ENCODE results near the gene ICA1. TPM values are rescaled to one million over a fixed set of nuclear protein-coding genes. Genes with fewer than 3 reads are reported as not detected.

Gene ICA1
- polyA plus RNA-seq, 2 of the 4 experiments (the other 2 are of a cell fraction), result 0.66 to 2.0 TPM

- TF ChIP-seq TFCP2L1 (CRISPR knock-in tag; IDR thresholded peaks at IDR 0.05) (no peak), HOXA7 (CRISPR knock-in tag; IDR thresholded peaks at IDR 0.05) (no peak)
Measured at GRCh38 chr7:8086239-8086638, 175.7 kb downstream of the ICA1 start (continued).

GRCh38 chr7:8085420-8085819 is 176.5 kb downstream of the ICA1 start:
- no peak overlapping the region for H3K4me2 ChIP-seq
- no peaks in the 10 kb centered on the region for H3K9me3 ChIP-seq
- no peak overlapping the region for H3K4me3 ChIP-seq
- H3K4me1 ChIP-seq, result no peaks in the 10 kb centered on the region
- ChIA-PET POLR2A (no interaction called here), CTCF (interaction anchor here (1.7 kb wide), 1 partner anchor 10 kb away, joined by 4 read pairs; no protein-coding TSS in a partner anchor)
- DNase-seq (ENCODE audit: low read depth in 1 of 2, low spot score in 1 of 2) (no peak), FAIRE-seq (no peak), ATAC-seq (no peak)
- WGBS (ENCODE audit: missing lambda C conversion rate), result 64% methylated on average over 3 of the region's 3 CpGs
- TF ChIP-seq HES2 (IDR thresholded peaks at IDR 0.05) (no peak), CBX8 (IDR thresholded peaks at IDR 0.05) (no peak), ZFP36 (IDR thresholded peaks at IDR 0.05; ENCODE audit: borderline replicate concordance, partially characterized antibody) (no peak), RAD21 (conservative IDR thresholded peaks at IDR 0.05 in 1 of 2, IDR thresholded peaks at IDR 0.05 in 1 of 2) (no peak), HDAC2 (IDR thresholded peaks at IDR 0.05) (no peak), E2F6 (IDR thresholded peaks at IDR 0.05; ENCODE audit: borderline replicate concordance, low read depth) (no peak), MAZ (IDR thresholded peaks at IDR 0.05; ENCODE audit: borderline replicate concordance, low read depth, low read length) (no peak), TP53 (CRISPR knock-in tag; IDR thresholded peaks at IDR 0.05) (no peak), ZSCAN20 (CRISPR knock-in tag; IDR thresholded peaks at IDR 0.05) (no peak), POLR2AphosphoS2 (conservative IDR thresholded peaks at IDR 0.05; ENCODE audit: low read length) (no peak), CHD2 (IDR thresholded peaks at IDR 0.05; ENCODE audit: low read length, partially characterized antibody) (no peak), SMC3 (IDR thresholded peaks at IDR 0.05) (no peak), RNF2 (IDR thresholded peaks at IDR 0.05; ENCODE audit: borderline replicate concordance, low read depth) (no peak), ATOH8 (CRISPR knock-in tag; IDR thresholded peaks at IDR 0.05; ENCODE audit: low read depth) (no peak), KDM1A (IDR thresholded peaks at IDR 0.05; ENCODE audit: low read depth) (no peak), CTCF (IDR thresholded peaks at IDR 0.05) (no peak), CEBPB (IDR thresholded peaks at IDR 0.05) (no peak), GATA3 (IDR thresholded peaks at IDR 0.05; ENCODE audit: borderline replicate concordance) (no peak)
- TF ChIP-seq, protein P1, sequence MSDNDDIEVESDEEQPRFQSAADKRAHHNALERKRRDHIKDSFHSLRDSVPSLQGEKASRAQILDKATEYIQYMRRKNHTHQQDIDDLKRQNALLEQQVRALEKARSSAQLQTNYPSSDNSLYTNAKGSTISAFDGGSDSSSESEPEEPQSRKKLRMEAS (IDR thresholded peaks at IDR 0.05), result no peak
- no peak overlapping the region for H3K27ac ChIP-seq

DNA sequence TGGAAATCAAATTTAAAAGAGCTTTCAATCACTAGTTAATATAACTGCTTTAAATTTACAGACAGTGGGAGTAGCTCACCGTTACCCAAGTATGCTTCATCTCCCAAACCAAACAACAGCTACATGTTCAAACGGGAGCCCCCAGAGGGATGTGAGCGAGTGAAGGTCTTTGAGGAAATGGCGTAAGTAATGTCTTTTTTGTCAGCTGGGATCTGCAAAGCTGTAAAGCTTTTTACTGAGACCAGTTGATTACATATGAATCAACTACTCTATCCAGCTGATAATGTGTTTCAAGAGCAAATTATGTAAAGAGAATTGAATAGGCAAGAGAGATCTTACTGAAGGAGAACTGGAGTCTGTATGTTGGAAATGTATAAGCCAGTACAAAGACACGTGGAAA is 177.1 kb downstream of the ICA1 start:
- no peak for ATAC-seq
- WGBS (ENCODE audit: missing lambda C conversion rate), result 60% methylated on average over 5 of the region's 5 CpGs
- TF ChIP-seq, protein P2, sequence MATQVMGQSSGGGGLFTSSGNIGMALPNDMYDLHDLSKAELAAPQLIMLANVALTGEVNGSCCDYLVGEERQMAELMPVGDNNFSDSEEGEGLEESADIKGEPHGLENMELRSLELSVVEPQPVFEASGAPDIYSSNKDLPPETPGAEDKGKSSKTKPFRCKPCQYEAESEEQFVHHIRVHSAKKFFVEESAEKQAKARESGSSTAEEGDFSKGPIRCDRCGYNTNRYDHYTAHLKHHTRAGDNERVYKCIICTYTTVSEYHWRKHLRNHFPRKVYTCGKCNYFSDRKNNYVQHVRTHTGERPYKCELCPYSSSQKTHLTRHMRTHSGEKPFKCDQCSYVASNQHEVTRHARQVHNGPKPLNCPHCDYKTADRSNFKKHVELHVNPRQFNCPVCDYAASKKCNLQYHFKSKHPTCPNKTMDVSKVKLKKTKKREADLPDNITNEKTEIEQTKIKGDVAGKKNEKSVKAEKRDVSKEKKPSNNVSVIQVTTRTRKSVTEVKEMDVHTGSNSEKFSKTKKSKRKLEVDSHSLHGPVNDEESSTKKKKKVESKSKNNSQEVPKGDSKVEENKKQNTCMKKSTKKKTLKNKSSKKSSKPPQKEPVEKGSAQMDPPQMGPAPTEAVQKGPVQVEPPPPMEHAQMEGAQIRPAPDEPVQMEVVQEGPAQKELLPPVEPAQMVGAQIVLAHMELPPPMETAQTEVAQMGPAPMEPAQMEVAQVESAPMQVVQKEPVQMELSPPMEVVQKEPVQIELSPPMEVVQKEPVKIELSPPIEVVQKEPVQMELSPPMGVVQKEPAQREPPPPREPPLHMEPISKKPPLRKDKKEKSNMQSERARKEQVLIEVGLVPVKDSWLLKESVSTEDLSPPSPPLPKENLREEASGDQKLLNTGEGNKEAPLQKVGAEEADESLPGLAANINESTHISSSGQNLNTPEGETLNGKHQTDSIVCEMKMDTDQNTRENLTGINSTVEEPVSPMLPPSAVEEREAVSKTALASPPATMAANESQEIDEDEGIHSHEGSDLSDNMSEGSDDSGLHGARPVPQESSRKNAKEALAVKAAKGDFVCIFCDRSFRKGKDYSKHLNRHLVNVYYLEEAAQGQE (IDR thresholded peaks at IDR 0.05), result no peak

More for the DNA sequence above, 177.1 kb downstream of the ICA1 start:
- H3K4me3 ChIP-seq, result no peak overlapping the region
- H3K27ac ChIP-seq, result no peak overlapping the region
- CTCF ChIA-PET, result interaction anchor here (1.7 kb wide), 1 partner anchor 9 kb away, joined by 4 read pairs; no protein-coding TSS in a partner anchor
- H3K9me3 ChIP-seq, result no peaks in the 10 kb centered on the region
- H3K4me2 ChIP-seq, result no peak overlapping the region
- FAIRE-seq, result no peak
- no peaks in the 10 kb centered on the region for H3K4me1 ChIP-seq
- DNase-seq (ENCODE audit: low read depth in 1 of 2, low spot score in 1 of 2), result no peak
- POLR2A ChIA-PET, result no interaction called here
